Measurements from ENCODE around the gene WASHC4.

The WASHC4 gene

GRCh38 chr12:105156260-105156659 lies 48.7 kb downstream of the WASHC4 start:
- no peak for DNase-seq (ENCODE audit: low spot score)
- no peak for TF ChIP-seq CTCF (IDR thresholded peaks at IDR 0.05; ENCODE audit: borderline replicate concordance, control extremely low read depth, extremely low read depth, insufficient read depth, missing control alignments)
- in situ Hi-C loops (cut with MboI; ENCODE audit: low sequenced_read_pairs, unreplicated experiment), result no loop called here

GRCh38 chr12:105157606-105158005 lies 50.1 kb downstream of the WASHC4 start:
- DNase-seq (ENCODE audit: low spot score), result no peak
- no peak for TF ChIP-seq CTCF (IDR thresholded peaks at IDR 0.05; ENCODE audit: borderline replicate concordance, control extremely low read depth, extremely low read depth, insufficient read depth, missing control alignments)
- in situ Hi-C loops (cut with MboI; ENCODE audit: low sequenced_read_pairs, unreplicated experiment), result no loop called here

GRCh38 chr12:105158876-105159275 lies 51.3 kb downstream of the WASHC4 start:
- DNase-seq (ENCODE audit: low spot score), result no peak
- no peak for TF ChIP-seq CTCF (IDR thresholded peaks at IDR 0.05; ENCODE audit: borderline replicate concordance, control extremely low read depth, extremely low read depth, insufficient read depth, missing control alignments)
- in situ Hi-C loops (cut with MboI; ENCODE audit: low sequenced_read_pairs, unreplicated experiment), result no loop called here

GRCh38 chr12:105162174-105162573 lies 54.6 kb downstream of the WASHC4 start:
- in situ Hi-C loops (cut with MboI; ENCODE audit: low sequenced_read_pairs, unreplicated experiment), result no loop called here
- no peak for TF ChIP-seq CTCF (IDR thresholded peaks at IDR 0.05; ENCODE audit: borderline replicate concordance, control extremely low read depth, extremely low read depth, insufficient read depth, missing control alignments)
- DNase-seq (ENCODE audit: low spot score), result no peak

- in situ Hi-C loops (cut with MboI; ENCODE audit: low sequenced_read_pairs, unreplicated experiment), result no loop called here
These were observed 56.5 kb downstream of the WASHC4 start for GRCh38 chr12:105164068-105164467.

GRCh38 chr12:105166736-105167135 lies 59.2 kb downstream of the WASHC4 start:
- DNase-seq (ENCODE audit: low spot score), result no peak
- in situ Hi-C loops (cut with MboI; ENCODE audit: low sequenced_read_pairs, unreplicated experiment), result no loop called here

More at GRCh38 chr12:105164068-105164467, 56.5 kb downstream of the WASHC4 start:
- no peak for DNase-seq (ENCODE audit: low spot score)
- TF ChIP-seq CTCF (IDR thresholded peaks at IDR 0.05; ENCODE audit: borderline replicate concordance, control extremely low read depth, extremely low read depth, insufficient read depth, missing control alignments), result no peak

More at GRCh38 chr12:105166736-105167135, 59.2 kb downstream of the WASHC4 start:
- TF ChIP-seq CTCF (IDR thresholded peaks at IDR 0.05; ENCODE audit: borderline replicate concordance, control extremely low read depth, extremely low read depth, insufficient read depth, missing control alignments), result no peak
